NCI-H146 treated with DMSO at 0.1 percent for 48 hours (cell line): ENCODE results near the gene UHRF2.
"Not testable (repeated sequence)": the region's sequence is repeated elsewhere in the genome, so short reads cannot be mapped to it uniquely, and the experiment has no call there.

Experiments
- DNase-seq: peaks from one replicate; lab custom pipeline; 2025; ENCODE audit not compliant: unreplicated experiment; lab: John Stamatoyannopoulos, UW

UHRF2 gene

GRCh38 chr9:6428940-6429889, 16.2 kb downstream of the UHRF2 start:
- DNase-seq, result no peak

GRCh38 chr9:6431038-6431437, 18.0 kb downstream of the UHRF2 start:
- no peak for DNase-seq

DNA sequence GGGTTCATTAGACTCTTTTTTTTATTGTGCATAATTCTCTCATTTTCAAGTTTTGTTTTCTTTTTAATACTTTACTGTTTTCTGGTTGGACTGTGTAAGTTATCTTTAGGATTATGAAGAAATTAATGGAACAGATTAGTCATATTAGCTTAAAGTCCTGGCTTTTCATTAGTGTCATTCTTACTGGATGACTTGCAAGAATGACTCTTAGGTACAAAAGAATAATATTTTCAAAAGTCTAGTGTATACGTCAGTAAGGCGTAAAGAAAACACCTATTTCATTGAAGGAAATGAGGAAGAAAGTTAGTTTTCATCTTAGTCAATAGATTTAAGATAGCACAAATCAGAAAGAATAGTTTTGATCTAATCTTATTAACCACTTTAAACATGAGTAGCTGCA, 20.4 kb downstream of the UHRF2 start:
- DNase-seq, result no peak

DNA sequence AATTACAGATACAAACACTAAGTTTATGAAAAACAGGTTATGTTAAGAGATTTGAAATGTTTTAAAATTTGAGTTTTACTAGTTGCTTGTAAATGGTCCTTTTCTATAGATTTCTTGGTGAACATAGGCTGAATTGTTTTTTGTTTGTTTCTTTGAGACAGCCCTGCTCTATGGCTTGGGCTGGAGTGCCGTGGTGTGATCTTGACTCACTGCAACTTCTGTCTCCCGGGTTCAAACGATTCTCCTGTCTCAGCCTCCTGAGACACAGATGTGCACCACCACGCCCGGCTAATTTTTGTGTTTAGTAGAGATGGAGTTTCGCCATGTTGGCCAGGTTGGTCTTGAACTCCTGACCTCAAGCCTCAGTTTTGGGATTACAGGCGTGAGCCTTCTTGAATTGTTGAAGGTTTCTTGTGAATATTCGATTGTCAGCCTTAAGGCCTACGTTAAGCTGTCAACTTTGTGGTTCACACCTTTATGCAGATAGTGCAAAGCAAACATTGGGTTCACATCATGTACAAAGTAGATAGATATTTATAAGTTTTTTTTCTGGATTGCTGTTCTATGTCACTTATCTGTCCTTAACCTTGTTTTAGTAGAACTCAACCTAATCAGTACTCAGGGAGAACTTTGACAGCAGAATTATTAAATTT, 26.2 kb downstream of the UHRF2 start:
- DNase-seq, result no peak

DNA sequence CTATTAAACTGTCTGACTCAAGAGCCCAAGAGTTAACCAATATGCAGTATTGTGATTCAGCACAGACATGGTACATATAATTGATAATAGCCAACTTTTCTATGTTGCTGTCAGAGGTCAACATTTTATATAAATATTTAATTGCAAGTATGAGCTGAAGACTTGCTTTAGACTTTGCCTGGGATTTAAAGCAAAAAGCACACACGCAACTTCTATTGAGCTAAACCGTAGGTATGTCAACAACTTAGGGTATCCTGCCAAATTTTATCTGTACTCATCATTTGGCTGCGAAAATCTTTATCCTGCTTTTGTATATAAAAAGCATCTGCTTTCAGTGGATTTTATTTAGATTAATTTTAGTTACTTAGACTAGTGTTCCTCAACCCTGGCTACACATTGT, 27.4 kb downstream of the UHRF2 start:
- no peak for DNase-seq

GRCh38 chr9:6441269-6441668, 28.3 kb downstream of the UHRF2 start:
- no peak for DNase-seq

- DNase-seq, result no peak
These were observed 30.7 kb downstream of the UHRF2 start for GRCh38 chr9:6443661-6444060.

GRCh38 chr9:6444128-6444527, 31.1 kb downstream of the UHRF2 start:
- DNase-seq, result no peak

- DNase-seq, result no peak
These were observed 36.1 kb downstream of the UHRF2 start for GRCh38 chr9:6449086-6449485.

- no peak for DNase-seq
These were observed 36.6 kb downstream of the UHRF2 start for GRCh38 chr9:6449645-6450044.

- DNase-seq, result no peak
These were observed 37.8 kb downstream of the UHRF2 start for GRCh38 chr9:6450641-6451375.

DNA sequence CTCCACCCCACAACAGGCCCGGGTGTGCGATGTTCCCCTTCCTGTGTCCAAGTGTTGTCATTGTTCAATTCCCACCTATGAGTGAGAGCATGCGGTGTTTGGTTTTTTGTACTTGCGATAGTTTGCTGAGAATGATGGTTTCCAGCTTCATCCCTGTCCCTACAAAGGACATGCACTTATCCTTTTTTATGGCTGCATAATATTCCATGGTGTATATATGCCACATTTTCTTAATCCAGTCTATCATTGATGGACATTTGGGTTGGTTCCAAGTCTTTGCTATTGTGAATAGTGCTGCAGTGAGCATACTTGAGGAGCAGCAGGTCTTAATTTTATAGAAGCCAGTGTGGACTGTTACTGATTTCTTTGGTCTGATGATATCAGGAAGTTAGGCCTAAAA, 42.3 kb downstream of the UHRF2 start:
- not testable (repeated sequence) for DNase-seq

GRCh38 chr9:6458704-6459103, 45.7 kb downstream of the UHRF2 start:
- DNase-seq, result not testable (repeated sequence)

DNA sequence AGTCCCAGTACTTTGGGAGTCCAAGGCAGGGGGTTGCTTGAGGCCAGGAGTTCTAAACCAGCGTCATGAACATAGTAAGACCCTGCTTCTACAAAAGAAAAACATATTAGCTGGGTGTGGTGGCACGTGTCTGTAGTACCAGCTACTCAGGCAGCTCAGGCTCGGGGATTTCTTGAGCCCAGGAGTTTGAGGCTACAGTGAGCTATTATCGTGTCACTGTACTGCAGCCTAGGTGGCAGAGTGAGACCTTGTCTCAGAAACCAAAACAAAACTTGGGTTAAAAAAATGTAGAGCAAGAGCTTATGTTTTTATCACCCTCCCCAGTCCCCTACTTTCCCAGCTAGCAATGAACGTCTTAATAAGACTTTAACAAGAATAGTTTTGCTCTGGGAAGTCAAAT, 46.7 kb downstream of the UHRF2 start:
- no peak for DNase-seq

- DNase-seq, result no peak
These were observed 47.3 kb downstream of the UHRF2 start for GRCh38 chr9:6460189-6460768.

DNA sequence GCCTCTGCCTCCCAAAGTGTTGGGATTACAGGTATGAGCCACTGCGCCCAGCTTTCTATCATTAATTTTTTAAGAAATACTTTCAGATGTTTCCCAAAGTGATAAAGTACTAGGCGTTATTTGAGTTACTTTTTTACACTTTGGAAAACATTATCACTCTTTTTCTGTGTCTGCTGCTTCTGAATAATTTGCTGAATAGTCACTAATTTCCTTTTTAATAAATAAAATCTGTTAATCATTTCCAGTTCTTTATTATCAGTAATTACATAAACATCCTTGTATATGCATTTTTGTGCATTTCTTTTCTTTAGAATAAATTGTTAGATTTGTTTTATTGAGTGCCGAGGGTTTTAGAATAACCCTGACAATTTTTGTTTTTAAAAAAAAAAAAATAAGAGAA, 48.6 kb downstream of the UHRF2 start:
- no peak for DNase-seq

- DNase-seq, result no peak
These were observed 54.1 kb downstream of the UHRF2 start for GRCh38 chr9:6467006-6467625.

DNA sequence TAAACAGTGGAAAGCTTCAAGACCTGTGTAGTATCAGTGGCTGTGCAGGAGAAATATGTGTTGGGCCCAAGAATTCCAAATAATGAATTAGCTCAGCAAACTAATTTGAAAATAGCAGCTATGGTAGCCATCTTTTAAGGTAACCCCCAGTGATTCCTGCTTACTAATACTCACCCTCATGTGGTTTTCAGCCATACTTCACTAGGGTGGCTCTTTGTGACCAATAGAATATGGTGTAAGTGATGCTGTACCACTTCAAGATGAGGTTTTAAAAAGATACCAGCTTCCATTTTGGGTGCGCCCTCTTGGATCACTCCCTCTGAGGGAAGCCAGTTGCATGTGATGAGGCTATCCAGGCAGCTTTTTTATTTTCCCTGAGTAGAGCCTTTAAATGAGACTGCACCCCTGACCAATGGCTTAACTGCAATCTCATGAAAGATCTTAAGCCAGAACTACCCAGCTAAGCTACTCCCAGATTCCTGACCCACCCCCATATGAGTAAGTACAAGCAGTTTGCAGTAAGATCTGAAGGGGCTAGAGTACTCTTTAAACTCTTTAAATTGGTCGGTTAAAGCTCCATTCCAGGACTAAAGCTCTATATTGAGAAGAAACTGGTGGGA, 58.3 kb downstream of the UHRF2 start:
- DNase-seq, result no peak

DNA sequence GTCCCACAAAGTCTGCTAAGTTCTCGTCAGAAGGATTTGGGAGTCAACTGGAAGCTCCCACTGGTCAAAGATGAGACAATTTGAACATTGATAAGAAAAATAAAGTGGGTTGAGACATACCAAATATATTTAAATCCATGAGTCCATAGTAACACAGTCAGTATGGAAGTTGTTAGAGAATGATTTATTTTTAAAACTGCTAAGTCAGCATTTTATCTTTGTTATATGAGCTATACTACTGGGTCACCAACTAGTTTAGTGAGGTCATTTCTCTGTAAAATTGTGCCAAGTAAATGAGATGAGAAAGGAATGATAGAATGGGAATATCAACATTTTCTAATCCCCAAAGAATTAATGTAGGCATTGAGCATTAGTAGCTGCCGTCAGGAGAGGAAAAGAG, 60.2 kb downstream of the UHRF2 start:
- no peak for DNase-seq

DNA sequence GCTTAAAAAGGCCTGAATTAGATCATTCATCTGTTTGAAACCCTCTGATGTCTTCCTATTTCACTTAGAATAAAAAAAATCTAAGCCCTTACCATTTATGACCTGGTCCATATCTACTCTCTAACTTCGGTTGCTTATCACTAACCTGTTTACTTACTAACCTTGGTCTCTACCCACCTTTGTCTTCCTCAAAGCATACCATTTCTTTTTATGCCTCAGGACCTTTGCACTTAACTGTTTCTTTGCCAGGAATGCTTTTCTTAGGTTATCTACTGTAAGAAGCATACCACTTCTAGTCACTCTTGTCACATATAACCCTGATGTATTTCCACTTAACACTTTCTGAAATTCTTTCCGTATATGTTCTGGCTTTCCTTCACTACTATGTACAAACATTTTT, 67.0 kb downstream of the UHRF2 start:
- no peak for DNase-seq
